H7 (cell line): ENCODE results near the gene POLH. TPM values are rescaled to one million over a fixed set of nuclear protein-coding genes. Genes with fewer than 3 reads are reported as not detected.

Experiments
- DNase-seq: peaks from one replicate; pipeline ENCODE4 v3.0.0; 2012
- H3K27me3 ChIP-seq: 2 replicates; pipeline ENCODE4 v1.6.0; 2011; ENCODE audit warnings: mild to moderate bottlenecking, low read length; ENCODE audit not compliant: control insufficient read depth, insufficient read depth
- H3K36me3 ChIP-seq: replicated peaks from 2 replicates; pipeline ENCODE4 v1.5.1; 2011; ENCODE audit warnings: low read length; ENCODE audit not compliant: control insufficient read depth, insufficient read depth
- H3K4me3 ChIP-seq: 2 replicates; pipeline ENCODE4 v1.5.1; 2011; ENCODE audit warnings: low read depth, mild to moderate bottlenecking, control low read depth, low read length, moderate library complexity; ENCODE audit not compliant: insufficient read depth
- total RNA-seq: library from RNA; depleted of rRNA; stranded (reverse); fragments of >200 nt; shearing (Covaris generic); gene quantifications from 2 replicates; pipeline ENCODE4 v1.2.3, GENCODE V29; 2014

The POLH gene
- total RNA-seq, 1 experiment from 2014 or later: 4.7 TPM

DNA sequence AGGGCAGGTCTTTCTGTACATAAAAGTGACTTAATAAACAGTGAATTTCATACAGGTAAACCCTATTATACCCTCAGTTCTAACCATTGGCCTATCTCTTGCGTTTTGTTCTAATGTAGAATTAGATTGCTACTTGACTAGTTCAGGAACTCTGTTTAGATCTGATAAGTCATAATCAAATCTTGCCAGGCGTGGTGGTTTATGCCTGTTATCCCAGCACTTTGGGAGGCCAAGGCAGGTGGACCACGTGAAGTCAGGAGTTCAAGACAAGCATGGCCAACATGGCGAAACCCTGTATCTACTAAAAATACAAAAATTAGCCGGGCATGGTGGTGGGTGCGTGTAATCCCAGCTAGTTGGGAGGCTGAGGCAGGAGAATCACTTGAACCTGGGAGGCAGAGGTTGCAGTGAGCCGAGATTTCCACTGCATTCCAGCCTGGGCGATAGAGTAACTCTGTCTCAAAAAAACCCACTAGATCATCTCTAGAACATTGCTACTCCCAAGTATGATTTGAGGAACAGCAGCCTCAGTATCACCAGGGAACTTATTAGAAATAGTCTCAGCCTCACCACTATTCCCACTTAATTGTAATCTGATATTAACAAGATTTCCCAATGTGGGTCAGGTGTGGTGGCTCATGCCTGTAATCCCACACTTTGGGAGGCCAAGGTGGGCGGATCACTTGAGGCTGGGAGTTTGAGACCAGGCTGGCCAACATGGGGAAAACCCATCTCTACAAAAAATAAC lies 40.9 kb downstream of the POLH start:
- Histone ChIP-seq H3K36me3 (peaks cover 18% of the 10 kb centered on the region), H3K4me3 (no peak overlapping the region), H3K27me3 (no peaks in the 10 kb centered on the region)
- DNase-seq: no peak

DNA sequence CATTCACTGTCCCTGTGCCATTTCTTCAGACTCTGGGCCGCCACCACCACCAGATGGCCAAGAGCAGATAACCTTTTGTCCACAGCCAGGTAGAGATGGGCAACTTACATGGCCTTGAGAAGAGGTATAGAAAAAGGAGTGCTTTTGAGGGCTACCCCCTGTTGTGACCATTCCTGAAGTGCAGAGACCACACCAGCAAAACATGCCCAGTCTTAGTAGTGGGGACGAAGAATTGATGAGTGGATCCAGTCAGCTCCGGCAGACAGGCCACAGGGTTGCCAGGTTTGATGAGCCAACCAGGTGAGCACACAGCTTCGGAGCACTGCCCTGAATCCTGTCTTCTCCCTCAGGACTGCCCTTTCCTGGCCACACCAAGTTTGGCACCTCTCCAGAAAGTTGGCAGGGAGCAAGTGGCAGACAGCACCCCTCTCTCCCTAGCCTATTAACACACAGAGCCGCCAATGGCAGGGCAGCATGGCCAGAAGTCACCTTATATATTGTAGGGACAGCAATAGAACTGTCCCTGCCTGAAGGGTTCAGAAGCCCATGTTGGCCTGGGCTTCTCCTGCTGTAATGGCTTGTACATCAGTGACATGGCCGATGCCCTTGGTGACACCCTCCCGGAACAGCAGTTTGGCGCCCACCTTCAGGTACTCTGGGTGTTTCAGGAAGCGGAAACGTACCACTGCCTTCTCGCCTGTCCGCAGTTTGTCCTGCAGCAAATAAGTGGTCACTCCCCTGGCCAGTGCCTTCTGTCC lies 45.3 kb downstream of the POLH start:
- no peak for DNase-seq
- peaks cover 49% of the 10 kb centered on the region for H3K36me3 ChIP-seq
- H3K27me3 ChIP-seq: no peaks in the 10 kb centered on the region
- no peak overlapping the region for H3K4me3 ChIP-seq

DNA sequence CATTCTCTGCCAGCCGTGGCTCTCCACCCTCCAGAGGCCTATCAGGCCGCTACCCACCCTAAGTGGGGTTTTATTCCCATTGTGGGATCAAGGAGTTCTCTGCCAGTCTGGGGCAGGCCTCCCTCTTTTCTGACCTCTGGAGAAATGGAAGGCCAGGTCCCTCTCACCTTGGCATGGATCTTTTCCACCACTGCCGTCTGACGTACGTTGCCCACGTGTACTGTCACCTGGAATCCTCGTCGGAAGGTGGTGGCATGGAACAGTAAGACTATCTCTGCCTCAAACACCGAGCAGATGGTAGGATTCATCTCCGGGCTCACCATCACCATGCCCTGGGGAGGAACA lies 45.8 kb downstream of the POLH start:
- Histone ChIP-seq H3K4me3 (no peak overlapping the region), H3K36me3 (peaks cover 51% of the 10 kb centered on the region), H3K27me3 (no peaks in the 10 kb centered on the region)
- no peak for DNase-seq

DNA sequence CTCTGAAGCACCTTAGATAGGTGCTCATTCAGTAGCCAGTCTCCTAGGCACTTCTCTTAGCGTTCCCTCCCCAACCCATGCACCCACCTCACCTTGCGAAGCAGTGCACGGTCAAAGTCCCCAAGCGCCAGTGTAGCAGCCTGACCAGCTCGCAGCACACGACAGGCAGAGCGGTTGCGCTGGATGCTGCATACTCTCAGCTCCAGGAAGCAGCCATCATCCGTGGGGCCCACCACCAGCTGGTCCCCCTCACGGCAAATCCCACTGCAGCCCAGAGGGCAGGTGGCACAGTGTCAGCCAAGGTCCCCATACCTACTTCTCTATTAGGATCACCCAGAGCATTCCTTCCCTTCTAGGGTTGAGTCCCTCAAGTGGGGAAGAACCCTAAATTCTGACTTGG lies 46.6 kb downstream of the POLH start:
- no peak overlapping the region for H3K4me3 ChIP-seq
- H3K36me3 ChIP-seq: peaks cover 54% of the 10 kb centered on the region

DNA sequence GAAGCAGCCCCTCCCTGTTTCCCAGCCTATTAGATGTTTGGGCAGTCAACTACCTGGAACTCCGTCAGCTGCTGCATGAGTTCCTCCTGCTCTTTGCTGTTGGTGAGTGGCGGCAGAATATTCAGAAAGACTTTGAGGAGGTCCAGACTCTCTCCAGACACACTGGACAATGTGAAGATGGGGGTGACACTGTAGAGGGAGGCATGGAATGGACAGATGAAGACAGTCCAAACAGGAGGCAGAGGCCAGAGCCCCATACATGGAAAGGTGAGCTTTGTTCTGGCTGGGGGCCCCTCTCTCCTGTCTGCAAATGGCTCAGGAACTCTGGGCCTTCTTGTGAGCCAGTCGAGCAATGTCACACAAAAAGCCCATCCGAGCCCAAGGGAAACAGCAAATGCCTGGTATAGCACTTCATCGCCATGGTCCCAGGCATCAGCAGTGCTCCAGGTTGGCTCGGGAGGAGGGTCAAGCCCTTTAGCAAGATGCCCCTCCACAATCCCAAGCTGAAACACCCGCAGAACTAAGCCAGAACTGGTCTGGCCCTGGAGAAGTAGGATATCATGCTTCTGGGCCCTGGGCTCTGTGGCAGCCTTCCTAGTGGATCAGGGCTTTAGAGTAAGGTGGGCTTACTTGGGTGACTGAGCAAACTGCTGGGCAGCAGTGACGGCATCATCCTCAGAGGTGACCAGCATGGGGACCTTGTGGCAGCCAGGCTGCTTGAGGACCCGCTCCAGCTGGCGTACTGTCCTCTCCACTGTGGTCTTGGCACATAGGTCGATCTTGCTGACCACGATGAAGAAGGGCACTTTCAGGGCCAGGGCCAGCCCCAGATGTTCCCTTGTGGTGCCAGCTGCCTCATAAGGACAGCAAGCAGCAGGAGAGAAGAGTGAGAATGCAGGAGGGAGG lies 48.1 kb downstream of the POLH start:
- no peak overlapping the region for H3K4me3 ChIP-seq
- H3K36me3 ChIP-seq: peaks cover 54% of the 10 kb centered on the region
- no peak for DNase-seq
- no peaks in the 10 kb centered on the region for H3K27me3 ChIP-seq

More for the DNA sequence above, 46.6 kb downstream of the POLH start:
- H3K27me3 ChIP-seq: no peaks in the 10 kb centered on the region
- no peak for DNase-seq

DNA sequence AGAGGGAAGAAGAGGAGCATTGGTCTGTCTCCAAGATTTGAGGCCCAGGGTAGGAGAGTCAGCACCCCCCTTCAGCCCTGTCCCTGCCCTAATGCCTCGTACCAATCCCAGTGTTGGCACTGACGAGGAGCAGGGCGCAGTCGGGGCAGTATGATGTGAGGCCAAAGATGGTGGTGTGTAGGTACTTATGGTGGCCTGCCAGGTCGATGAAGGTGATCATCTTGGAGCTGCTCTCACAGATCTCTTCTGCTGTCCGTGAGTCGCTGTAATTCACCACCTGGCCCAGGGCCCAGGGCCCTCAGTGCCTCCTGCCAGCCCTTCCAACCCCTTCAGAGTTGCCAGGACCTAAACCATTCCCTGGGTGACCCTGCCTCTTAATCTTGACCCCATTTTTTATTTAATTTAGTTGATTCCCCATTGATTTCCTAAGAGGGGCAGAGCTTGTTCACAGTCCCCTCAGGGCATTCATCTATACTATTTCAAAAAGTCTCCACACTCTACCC lies 48.9 kb downstream of the POLH start:
- Histone ChIP-seq H3K36me3 (peaks cover 54% of the 10 kb centered on the region), H3K4me3 (no peak overlapping the region), H3K27me3 (no peaks in the 10 kb centered on the region)
- DNase-seq: no peak

DNA sequence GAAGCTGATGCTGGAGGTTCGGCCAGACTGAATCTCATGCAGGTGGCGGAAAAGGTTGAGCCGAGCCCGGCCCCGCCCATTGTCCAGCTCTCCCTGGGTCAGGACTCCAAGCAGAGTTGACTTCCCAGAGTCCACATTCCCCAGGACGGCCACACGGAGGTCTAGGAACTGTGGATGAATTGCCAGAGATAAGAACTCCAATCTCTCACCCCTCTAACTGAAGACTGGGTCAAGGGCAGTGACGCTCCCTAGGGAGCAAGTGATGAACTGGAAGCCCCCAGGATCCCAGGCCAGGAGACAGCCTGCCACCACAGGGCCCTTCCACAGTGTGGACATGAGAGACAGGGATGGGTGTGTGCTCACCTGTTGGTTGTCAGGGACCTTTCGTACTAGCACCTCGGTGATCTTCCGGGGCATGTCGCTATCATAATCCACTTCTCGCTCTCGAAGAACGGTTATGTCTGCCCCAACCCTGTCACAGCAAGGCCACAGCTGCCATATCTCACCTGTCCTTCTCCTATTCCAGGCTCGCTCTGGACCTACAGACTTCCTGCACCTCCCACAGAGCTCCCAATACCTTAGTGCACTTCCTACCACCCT lies 49.5 kb downstream of the POLH start:
- no peak overlapping the region for H3K4me3 ChIP-seq

DNA sequence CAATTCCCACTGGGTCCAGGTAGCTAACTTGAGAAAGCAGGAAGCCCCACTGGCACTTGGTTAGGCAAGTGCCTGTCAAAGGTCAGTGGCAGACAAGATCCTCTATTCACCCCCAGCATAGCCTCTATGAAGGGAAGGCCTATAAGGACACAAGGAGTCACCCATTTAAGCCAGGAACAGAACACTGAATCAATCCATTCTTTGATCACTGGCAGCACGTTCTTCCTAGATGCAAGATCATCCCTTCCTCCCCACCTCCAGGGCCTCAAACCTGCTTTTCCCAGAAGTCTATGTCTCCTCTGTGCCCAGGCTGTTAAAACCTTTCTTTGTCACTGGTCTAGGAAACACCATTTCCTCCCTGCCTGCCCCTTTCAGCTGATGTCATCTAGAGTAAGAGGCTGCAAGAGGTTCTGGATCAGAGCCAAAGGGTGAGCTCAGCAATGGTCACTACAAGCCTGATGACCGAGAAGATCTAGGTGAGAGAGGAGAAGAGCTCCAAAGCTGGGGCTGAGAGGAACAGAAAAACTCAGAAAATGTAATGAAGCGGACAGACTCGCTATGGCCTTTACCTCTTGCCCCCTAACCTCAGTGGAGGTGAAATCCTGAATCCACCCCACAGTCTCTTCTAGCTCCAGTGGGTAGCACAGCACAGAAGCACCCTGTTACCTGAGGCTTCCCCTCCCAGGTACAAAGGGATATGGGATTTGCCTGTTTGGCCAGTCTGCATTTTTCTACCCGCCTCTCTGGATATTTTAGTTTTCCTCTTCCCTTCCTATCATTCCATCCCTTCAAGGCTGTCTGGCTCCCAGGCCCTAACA lies 51.2 kb downstream of the POLH start:
- Histone ChIP-seq H3K36me3 (peaks cover 38% of the 10 kb centered on the region), H3K27me3 (no peaks in the 10 kb centered on the region), H3K4me3 (no peak overlapping the region)
- no peak for DNase-seq

More for the DNA sequence above, 49.5 kb downstream of the POLH start:
- Histone ChIP-seq H3K36me3 (peaks cover 52% of the 10 kb centered on the region), H3K27me3 (no peaks in the 10 kb centered on the region)
- DNase-seq: no peak

DNA sequence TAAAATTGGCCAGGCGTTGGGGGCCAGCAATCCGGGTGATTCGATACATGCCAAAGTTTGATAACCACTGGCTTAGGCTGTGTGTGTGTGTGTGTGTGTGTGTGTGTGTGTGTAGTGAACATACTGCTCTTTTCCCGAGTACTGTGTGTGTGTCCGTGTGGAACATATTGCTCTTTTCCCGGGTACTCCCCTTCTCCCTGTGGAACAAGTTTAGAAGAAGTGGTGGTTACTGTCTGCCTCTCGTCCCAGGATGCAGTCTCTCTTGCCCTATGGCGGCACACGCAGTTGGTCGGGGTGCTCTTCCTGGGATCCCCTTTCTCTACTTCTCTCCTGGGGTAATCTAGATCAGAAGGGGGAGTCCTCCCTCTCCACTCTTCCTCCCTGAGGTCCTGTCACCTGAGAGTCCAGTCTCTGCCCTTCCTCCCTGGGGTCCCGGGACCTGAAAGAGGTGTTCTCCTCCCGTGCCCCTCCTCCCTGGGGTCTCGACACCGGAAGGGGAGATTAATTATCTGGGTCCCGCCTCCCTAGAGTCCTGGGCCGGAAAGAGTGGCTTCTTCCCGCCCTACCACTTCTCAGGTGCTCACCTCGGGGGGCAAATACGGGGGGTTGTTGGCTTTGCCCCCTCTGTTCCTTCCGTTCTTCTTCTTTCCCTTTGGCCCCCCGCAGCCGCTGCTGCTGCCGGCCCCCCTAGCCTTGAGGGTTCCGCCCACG lies 52.6 kb downstream of the POLH start:
- peaks cover 27% of the 10 kb centered on the region for H3K36me3 ChIP-seq
- H3K27me3 ChIP-seq: no peaks in the 10 kb centered on the region
- peak overlapping the region; percentile 70 for H3K4me3 ChIP-seq
- peak; percentile 89 for DNase-seq

DNA sequence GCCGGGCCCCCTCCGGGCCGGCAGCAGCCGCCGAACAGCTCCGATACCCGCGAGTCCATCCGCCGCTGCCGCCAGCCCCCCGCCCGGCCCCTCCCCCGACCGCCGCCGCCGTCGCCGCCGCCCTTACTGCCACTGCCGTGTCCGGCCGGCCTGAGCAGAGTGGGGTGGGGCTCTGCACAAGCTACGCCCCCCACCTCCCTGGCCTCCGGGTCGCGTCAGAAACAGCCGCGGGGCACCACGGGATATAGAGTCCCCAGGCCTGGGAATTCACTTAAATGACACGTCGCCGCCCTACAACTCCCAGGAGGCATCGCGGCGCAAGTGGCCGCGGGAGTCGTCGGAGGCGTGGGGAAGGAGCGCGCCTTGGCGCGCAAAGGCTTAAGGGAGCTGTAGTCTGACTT lies 53.1 kb downstream of the POLH start, which contains the start of gene GTPBP2:
TSS of gene GTPBP2 (minus strand) at position 161 of the 401 bp plus-strand sequence. CDS start at position 59, 102 bp downstream.
- peak; percentile 99 for DNase-seq
- Histone ChIP-seq H3K27me3 (no peaks in the 10 kb centered on the region), H3K36me3 (peaks cover 23% of the 10 kb centered on the region), H3K4me3 (peak within 1 kb of the TSS; percentile 70)

DNA sequence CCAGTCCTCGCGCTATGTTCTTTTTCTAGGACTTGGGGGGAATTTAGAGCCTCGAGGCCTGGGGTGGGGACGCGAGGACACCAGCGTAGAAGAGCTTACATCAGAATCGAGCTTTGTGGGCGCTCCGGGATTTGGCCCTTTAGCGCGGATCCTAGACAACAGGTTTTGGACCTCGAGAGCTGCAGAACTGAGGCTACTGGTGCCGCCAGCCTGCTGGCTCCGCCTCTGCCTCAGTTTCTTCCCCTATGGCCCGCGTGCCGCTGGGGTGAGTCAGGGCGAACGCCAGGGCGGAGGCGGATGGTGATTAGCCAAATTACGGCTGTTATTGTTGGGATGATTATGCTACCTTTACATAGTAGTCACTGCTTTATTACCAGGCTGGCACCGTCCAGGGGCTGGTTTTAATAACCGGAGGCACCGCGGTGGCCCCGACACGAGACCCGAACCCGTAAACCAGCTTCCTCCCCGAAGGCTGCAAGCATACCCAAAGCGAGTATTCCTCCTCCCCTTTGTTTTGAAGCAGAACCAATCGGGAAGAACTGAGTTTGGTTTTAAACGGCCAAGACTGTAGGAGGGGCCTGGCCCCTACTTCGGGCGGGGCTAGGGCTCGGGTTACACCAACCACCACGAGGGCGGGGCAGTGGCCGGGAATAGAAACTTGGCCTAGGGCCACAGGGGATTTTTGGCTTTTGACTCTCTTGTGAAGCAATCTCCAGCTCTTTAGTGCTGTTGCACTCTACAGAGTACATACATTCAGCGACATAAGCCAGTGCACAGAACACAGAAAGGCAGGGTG lies 53.7 kb downstream of the POLH start:
- H3K36me3 ChIP-seq: peaks cover 17% of the 10 kb centered on the region
- H3K4me3 ChIP-seq: peak overlapping the region; percentile 70
- DNase-seq: peak; percentile 98
- no peaks in the 10 kb centered on the region for H3K27me3 ChIP-seq

DNA sequence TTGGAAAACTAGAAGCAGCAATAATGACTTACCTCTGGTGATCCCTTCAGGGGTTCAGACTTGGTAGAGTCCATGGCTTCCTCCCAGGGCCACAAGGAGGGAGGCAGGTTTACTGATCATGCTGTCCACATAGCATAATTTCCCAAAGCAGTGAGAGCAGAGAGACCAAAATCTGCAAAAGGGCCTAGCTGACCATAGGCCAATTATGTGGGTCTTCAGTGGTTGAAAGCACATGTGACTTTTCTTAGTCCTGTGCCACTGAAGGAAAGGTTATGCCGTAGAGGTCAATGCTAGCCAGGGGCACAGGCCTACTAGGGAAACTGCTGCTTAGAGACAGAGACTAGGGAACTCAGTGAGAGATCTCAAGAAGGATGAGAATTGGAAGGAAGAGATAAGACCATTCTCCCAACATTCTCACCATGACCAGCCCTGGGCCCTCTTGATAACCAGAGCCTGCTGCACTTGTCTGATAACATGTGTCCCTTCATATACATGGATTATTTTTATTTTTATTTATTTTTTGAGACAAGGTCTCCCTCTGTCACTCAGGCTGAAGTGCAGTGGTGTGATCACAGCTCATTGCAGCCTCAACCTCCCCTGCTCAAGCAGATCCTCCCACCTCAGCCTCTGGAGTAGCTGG lies 55.1 kb downstream of the POLH start:
- H3K36me3 ChIP-seq: peaks cover 6% of the 10 kb centered on the region; the same call in 1 of the 2 replicates
- H3K27me3 ChIP-seq: no peaks in the 10 kb centered on the region
- no peak for DNase-seq
- H3K4me3 ChIP-seq: no peak overlapping the region
